HEK293T (cell line): ENCODE results near the gene SLC2A6.

Experiments
- ARNT ChIP-seq: fragments of 450-650 bp; IDR thresholded peaks from 2 replicates; pipeline ENCODE4 v1.6.1; 2017; ENCODE audit warnings: mild to moderate bottlenecking
- BHLHE40 ChIP-seq: fragments of 450-650 bp; IDR thresholded peaks from 2 replicates; pipeline ENCODE4 v1.6.1; 2016; ENCODE audit warnings: mild to moderate bottlenecking, moderate library complexity, borderline replicate concordance
- ELF4 ChIP-seq: fragments of 450-650 bp; IDR thresholded peaks from 2 replicates; pipeline ENCODE4 v1.6.1; 2017; ENCODE audit warnings: antibody characterized with exemption
- HDGF ChIP-seq: fragments of 450-650 bp; IDR thresholded peaks from 2 replicates; pipeline ENCODE4 v1.6.1; 2017; ENCODE audit warnings: antibody characterized with exemption, borderline replicate concordance
- NFRKB ChIP-seq: fragments of 450-650 bp; IDR thresholded peaks from 2 replicates; pipeline ENCODE4 v1.6.1; 2016; ENCODE audit warnings: mild to moderate bottlenecking, moderate library complexity
- SUZ12 ChIP-seq: fragments of 450-650 bp; IDR thresholded peaks from 2 replicates; pipeline ENCODE4 v1.6.1; 2016; ENCODE audit warnings: mild to moderate bottlenecking

GRCh38 chr9:133485531-133486260, 6.8 kb upstream of the SLC2A6 start:
- TF ChIP-seq NFRKB (no peak), ELF4 (no peak), BHLHE40 (no peak), ARNT (no peak), HDGF (no peak), SUZ12 (no peak)
